T-helper 22 cell (primary cell): Measurements from ENCODE around the gene SENP5.
"Not testable (repeated sequence)": the region's sequence is repeated elsewhere in the genome, so short reads cannot be mapped to it uniquely, and the experiment has no call there.

ENCODE experiments used
- DNase-seq: peaks from one replicate; pipeline ENCODE4 v3.0.0-alpha.2; 2020; ENCODE audit warnings: low read depth

The SENP5 gene

DNA sequence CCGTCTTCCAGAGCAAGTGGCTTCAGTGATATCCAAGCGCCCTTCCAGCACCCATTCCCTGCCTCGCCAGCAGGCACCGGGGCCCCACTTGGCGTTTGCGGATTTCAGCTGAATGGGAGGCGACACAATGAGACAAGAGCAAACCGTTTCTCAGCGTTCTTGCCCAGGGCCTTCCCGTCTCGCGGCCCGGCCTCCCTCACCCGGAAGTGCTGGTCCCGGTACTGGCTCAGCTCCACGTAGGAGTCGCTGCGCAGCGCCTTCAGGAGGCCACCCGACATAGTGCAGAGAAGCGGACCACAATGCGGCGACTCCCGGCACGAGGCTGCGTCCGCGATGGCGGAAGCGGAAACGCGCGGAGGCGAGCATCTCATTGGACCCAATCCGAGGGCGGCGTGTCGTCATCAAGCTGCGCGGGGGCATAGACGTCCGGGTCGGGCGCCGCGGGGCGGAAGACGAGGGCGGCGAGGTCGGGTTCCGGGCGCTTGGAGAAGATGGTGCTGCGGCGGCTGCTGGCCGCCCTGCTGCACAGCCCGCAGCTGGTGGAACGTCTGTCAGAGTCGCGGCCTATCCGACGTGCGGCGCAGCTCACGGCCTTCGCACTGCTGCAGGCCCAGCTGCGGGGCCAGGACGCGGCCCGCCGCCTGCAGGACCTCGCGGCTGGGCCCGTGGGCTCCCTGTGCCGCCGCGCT, 74.7 kb downstream of the SENP5 start, which contains the start of gene NCBP2:
Gene NCBP2 (minus strand): TSS at position 303 of the 689 bp plus-strand sequence. CDS start 25 bp downstream, at position 278.
- DNase-seq = peak; percentile 98

- DNase-seq = no peak
Measured at GRCh38 chr3:196942915-196943277, 75.2 kb downstream of the SENP5 start.

- DNase-seq = not testable (repeated sequence)
Measured at GRCh38 chr3:196944037-196944790, 76.5 kb downstream of the SENP5 start.

- DNase-seq = no peak
Measured at GRCh38 chr3:196947136-196947859, 79.6 kb downstream of the SENP5 start.

DNA sequence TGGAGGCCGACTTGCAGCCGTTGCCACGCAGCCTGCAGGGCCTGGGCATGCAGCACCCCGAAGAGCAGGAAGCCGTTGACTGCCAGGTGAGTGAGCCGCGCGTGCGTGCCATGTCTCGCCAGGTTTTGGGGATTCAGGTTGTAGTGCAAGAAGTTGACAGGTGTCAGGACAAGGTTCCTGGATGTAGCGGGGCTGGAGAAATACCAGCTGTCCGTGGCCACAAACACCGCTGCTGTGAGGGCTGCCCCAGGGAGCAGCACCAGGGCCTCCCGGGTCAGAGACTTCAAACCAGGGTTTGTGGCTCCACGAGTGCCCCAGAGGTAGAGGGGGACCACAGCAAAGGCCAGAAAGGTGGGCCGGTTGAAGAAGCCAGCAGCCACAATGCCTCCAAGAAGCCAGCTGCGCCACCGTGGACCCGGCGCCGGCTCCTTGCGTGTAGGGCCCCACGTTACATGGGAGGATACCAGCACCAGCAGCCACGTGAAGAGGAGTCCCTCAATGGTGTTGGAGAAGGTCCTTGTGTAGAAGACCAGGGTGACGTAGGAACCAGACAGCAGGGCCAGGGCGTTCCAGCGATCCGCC, 80.2 kb downstream of the SENP5 start:
- DNase-seq = no peak

DNA sequence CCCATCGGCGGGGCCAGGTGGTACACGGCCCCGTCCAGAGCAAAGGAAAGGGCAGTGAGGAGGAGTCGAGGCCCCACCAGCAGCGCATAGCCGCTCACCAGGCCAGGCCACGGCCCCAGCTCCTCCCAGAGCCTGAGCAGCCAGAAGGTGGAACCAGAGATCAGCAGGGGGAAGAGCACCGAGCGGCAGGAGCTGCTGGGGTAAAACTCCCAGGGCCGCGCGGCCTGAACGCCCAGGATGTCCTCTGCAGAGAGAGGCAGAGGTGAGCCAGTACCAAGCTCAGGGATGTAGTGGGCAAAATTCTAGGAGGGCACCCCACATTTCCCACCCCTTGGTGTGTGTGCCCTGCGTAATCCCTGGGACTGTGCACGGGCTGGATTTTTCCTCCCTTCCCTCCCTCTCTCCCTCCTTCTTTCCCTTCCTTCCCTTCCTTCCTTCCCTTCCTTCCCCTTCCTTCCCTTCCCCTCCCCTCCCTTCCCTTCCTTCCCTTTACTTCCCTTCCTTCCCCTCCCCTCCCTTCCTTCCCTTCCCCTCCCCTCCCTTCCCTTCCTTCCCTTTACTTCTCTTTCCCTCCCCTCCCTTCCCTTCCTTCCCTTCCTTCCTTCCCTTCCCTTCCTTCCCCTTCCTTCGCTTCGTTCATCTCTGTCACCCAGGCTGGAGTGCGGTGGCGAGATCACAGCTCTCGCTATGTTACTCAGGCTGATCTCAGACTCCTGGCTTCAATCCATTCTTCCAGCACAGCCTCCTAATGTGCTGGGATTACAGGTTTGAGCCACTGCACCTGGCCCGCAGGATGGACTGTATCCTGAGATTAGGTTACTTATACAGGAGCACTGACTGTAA, 80.9 kb downstream of the SENP5 start:
- no peak for DNase-seq

- DNase-seq = no peak
Measured at GRCh38 chr3:196949285-196949619, 81.5 kb downstream of the SENP5 start.

- no peak for DNase-seq
Measured at GRCh38 chr3:196949750-196950149, 82.0 kb downstream of the SENP5 start.

DNA sequence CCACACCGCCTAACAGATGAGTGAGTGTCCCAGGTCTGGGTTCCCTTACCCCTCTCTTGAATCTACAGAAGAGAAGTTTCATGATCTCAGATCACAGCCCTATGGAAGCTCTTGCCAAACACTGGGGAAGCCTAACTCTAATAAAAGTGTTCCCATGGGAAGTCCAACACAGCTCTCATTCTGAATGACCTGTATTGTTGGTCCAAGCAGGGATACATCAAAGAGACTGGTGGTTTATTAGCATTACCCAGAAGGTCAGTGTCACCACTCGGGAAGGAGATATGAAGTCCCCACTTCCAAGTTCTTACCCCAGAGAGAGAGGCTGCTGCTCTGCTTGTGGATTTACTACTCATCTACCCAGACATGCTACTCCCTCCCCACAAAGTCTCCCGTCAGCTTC, 83.7 kb downstream of the SENP5 start:
- DNase-seq = no peak

GRCh38 chr3:196954832-196955231, 87.1 kb downstream of the SENP5 start:
- DNase-seq = no peak

DNA sequence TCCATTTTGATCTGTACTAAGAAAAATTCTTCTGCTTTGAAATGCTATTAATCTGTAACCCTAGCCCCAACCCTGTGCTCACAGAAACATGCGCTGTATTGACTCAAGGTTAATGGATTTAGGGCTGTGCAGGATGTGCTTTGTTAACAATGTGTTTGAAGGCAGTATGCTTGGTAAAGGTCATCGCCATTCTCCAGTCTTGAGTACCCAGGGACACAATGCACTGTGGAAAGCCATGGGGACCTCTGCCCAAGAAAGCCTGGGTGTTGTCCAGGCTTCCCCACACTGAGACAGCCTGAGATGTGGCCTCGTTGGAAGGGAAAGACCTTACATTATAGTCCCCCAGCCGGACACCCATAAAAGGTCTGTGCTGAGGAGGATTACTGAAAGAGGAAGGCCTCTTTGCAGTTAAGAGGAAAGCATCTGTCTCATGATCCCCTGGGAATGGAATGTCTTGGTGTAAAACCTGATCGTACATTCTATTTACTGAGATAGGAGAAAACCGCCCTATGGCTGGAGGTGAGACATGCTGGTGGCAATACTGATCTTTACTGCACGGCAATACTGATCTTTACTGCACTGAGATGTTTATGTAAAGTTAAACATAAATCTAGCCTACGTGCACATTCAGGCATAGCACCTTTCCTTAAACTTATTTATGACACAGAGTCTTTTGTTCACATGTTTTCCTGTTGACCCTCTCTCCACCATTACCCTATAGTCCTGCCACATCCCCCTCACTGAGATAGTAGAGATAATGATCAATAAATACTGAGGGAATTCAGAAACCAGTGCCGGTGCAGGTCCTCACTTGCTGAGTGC, 94.6 kb downstream of the SENP5 start:
- DNase-seq = no peak

GRCh38 chr3:196962930-196963630, 95.4 kb downstream of the SENP5 start:
- DNase-seq = no peak

DNA sequence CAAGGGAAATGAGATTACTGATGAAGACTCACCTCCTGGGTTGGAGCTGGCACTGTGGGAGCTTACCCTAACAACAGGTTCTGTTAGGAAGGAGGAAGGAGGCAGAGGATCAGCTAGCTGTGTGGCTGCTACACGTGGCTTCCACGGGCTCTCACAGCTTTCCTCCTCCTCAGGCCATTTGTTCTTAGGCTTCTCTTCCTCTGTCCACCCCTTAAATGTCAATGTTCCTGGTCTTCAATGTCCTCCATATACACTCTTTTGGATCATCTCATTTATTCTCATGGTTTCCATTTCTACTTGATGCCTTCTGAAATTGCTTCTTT, 95.9 kb downstream of the SENP5 start:
- DNase-seq = no peak

DNA sequence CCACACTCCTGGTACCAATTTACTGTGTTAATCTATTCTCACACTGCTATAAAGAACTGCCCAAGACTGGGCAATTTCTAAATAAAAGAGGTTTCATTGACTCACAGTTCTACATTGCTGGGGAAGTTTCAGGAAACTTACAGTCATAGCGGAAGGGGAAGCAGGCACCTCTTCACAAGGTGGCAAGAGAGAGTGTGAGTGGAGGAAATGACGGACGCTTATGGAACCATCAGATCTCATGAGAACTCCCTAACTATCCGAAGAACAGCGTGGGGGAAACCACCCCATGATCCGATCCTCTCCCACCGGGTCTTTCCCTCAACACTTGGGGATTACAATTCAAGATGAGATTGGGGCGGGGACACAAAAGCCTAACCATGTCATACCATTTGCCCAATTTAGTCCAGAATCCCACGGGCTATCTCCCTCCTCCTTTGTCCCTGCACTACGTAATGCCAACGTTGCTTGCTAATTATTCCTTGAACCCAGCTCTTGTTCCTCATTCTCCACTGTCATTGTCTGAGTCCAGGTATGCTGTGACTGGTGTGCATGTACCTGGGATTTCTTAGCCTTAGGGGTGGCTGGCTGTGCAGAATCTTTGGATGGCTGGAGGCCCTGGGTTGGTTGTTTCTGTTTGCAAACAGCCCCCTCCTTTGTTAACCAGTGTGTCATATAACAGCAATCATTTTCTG, 97.5 kb downstream of the SENP5 start:
- no peak for DNase-seq

DNA sequence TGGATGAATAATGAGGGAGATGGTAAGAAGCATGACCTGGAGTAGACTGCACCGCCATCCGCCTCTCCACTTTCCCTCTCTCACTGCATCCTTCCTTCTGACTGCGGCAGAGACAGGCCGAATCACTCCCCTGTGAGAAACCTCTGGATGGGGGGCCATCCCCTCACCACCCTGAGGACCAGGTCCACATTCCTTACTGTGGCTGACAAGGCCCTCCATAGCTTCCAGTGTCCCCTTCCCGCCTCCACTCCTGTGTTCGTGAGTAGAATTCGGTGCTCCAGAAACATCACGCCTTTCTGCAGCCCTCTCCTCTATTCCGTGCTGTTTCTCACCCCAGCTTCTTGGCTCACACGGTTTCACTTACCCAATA, 98.1 kb downstream of the SENP5 start:
- no peak for DNase-seq

DNA sequence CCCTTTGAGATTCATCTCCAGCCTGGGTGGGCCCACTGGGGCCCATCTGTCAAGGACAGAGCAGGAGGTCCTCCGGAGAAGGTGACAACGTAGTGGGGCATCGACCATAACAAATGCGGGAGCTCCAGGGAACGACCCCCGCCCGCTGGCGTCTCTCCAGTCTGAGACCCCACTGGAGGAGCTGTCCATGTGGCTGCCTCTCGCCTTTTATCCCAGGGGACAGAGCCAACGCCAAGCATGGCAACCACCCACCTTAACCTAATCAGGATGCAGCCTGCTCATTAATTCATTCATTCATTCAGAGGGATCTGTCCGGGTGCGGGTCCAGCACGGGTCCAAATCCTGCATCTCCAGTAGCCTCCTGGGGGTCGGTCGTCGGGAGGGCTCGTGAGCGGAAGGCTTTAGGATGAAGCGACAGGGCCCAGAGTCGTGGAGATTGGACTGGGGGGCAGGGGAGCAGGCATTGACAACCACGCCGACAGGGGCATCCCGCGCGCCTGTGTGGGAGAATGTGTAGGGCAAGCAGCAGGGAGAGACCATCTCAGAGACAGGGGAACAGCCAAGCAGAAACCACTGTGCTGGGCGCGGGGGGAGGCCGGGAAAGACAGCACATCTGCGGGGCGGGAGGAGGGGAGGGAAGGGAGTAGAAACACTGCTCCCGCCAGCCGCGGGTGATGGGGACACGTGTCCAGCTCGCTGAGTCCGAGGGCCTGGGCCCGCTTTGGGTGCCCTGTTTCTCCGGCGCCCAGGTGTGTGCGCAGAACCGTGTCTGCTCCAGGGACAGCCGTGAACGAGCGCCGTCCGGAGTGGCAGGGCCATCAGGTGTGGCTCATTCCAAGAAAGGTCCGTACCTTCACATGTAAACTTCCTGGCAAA, 99.0 kb downstream of the SENP5 start:
- DNase-seq = no peak

DNA sequence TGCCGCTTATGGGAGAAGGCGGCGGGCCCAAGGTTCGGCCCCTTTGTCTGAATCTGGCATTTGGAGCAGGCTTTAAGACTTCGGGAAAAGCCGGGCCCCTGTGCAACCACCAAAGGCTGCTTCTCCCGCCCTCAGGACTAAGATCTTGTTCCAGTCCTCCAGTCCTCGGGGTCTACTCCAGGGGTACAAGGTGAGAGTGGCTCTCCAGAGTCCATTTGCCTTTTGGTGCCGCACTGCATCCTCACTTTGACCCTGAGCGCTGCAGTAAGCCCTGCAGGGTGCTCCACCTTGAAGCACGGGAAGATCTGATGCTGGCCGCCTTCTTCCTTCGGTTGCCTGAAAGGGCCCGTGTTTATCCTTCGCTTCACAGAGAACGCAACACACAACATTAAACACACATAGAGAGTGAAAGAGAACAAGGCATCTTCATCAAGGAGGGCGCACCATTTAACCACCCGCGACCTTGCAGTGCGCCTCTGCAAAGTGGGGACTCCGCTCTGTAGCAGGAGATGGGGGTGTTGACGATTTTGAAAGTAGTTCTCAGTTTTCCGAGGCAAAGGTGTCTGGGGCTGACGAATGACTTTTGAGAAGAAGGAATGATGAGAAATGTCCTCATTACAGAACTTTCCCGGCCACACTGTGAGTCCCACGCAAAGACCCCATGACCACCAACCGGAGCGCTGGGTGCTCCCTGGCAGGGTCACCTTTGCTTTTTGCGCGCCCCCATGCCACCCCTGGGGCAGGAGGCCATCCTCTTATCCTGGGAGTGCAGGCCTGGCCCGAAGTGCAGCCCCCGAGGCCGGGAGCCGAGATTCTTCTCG, 99.9 kb downstream of the SENP5 start:
- DNase-seq = no peak
